IPS-NIHi7 (cell line): ENCODE results near the gene CLEC4M.

Experiments
- DNase-seq: peaks from one replicate; pipeline ENCODE4 v3.0.0; 2012; ENCODE audit warnings: mixed read lengths; ENCODE audit errors: extremely low spot score

The CLEC4M gene, protein sequence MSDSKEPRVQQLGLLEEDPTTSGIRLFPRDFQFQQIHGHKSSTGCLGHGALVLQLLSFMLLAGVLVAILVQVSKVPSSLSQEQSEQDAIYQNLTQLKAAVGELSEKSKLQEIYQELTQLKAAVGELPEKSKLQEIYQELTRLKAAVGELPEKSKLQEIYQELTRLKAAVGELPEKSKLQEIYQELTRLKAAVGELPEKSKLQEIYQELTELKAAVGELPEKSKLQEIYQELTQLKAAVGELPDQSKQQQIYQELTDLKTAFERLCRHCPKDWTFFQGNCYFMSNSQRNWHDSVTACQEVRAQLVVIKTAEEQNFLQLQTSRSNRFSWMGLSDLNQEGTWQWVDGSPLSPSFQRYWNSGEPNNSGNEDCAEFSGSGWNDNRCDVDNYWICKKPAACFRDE

DNA sequence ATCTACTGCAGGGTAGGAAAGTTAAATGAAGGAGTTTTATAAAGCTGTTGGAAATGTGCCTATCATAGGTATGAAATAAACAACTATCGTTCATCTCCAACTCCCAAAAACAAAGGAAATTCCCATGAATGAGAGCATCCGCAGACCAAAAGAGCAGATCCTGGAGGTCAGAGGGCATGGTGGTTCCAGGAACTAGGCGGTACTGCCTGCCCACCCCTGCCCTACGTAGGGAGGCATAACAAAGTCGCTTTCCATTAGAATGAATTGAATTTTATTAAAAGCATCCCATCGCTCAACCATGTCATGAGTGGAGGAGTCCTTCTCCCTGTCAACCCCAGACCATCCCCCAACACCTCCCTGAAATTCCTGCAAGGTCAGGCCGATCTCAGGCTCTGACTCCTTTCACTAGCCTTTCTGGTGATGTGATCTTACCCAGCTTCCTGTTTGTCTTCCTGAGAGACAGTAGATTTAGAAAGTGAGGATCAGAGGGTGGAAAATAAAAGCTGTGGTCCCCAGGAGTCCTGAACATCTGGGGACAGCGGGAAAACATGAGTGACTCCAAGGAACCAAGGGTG is at the start of gene CLEC4M:
Gene CLEC4M, plus strand, starts transcription at position 525 of the 575 bp plus-strand sequence. Its CDS starts 24 bp downstream, at position 549.
- DNase-seq: no peak

DNA sequence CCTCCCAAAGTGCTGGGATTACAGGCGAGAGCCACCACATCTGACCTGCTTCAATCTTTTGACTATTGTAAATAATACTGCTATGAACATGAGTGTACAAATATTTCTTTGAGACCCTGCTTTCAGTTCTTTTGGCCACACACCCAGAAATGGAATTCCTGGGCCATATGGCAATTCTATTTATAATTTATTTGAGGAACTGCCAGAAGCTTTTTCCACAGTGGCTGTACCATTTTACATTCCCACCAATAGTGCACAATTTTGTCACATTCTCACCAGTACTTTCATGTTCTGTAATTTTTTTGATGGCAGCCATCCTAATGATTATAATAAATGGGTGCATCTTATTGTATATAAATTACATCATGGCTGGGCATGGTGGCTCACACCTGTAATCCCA is 47.4 kb upstream of the CLEC4M start:
- no peak for DNase-seq

DNA sequence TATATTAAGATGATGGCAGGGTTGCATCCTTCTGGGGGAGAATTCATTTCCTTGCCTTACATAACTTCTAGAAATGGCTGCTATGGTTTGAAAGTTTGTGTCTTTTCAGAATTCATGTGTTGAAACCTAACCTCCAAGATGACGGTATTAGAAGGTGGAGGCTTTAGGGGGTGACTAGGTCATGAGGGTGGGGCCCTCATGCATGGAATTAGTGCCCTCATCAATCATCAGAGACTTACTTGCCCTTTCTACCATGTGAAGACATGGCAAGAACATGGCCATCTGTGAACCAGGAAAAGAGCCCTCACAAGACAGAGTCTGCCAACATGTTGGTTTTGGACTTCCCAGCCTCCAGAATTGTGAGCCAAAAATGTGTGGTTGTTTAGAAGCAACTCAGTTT is 46.3 kb upstream of the CLEC4M start:
- no peak for DNase-seq

DNA sequence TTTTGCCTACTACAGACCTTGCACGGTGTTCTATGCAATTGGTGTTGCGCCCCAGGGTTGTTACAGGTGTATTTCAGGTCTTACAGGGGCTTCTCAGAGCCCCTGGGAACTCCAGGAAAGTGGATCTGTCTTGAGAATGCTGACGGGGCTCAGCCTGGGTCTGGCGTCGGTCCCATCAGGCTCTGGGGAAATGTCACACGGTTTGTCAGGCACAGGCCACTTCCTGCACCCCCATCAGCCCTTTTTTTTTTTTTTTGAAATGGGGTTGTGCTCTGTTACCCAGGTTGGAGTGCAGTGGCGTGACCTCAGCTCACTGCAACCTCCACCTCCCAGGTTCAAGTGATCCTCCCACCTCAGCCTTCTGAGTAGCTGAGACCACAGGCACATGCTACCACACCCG is 44.4 kb upstream of the CLEC4M start:
- no peak for DNase-seq

DNA sequence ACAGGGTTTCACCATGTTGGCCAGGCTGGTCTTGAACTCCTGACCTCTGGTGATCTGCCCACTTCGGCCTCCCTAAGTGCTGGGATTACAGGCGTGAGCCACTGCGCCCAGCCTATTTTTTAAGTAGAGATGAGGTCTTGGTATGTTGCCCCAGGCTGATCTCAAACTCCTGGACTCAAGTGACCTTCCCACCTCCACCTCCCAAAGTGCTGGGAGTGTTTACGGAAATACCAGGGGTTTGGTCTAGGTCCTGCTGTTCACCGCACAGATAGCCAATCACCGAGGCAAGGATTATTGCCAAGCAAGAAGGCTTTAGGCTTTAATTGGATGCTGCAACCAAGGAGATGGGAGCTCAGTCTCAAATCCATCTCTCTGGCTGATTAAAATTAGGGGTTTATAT is 42.7 kb upstream of the CLEC4M start:
- no peak for DNase-seq

DNA sequence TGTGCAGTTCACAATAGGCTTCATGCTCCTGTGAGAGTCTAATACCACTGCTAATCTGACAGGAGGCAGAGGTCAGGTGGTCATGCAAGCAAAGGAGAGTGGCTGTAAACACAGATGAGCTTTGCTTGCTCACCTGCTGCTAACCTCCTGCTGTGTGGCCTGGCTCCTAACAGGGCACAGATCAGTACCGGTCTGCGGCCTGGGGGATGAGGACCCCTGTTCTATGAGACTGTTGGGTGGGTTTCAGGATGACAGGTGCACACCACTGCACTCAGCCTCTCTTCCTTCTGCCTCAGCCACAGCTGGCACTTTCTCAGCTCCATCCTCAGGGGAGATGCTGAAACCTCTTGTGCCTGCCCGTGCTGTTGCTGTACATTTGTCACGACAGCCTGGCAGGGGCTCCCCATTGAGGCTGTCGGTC is 40.8 kb upstream of the CLEC4M start:
- no peak for DNase-seq

DNA sequence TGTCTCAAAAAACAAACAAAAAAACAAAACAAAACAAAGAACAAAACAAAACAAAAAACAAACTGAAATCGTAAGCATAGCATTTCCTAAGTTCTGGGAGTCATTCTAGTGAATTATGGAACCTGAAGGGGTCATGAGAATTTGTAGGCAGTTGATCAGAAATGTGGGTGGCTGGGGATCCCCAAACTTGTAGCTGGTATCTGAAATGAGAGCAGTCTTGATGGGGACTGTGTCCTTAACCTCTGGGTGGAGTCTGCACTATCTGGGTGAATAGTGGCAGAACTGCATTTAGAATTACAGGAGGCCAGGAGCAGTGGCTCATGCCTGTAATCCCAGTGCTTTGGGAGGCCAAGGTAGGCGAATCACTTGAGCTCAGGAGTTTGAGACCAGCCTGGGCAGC is 37.3 kb upstream of the CLEC4M start:
- no peak for DNase-seq

DNA sequence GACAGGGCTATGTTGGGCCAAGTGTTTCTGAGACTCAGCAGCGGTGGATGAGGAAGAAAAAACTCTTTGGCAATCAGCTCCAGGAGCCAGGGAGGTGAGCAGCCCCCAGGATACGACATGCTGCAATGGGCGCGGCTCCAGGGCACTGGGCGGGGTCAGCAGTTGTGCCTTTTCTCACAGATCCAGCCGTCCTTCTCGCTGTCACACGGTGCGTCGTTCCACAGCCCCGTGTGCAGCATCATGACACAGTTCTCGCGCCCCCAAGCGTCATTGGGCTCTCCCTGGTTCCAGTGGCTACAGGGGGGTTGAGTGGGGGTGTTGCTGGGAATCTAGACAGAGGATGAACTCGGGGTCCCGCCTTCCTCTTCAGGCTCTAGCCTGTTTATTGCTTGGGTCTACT is 33.8 kb upstream of the CLEC4M start:
- peak; percentile 48 for DNase-seq

DNA sequence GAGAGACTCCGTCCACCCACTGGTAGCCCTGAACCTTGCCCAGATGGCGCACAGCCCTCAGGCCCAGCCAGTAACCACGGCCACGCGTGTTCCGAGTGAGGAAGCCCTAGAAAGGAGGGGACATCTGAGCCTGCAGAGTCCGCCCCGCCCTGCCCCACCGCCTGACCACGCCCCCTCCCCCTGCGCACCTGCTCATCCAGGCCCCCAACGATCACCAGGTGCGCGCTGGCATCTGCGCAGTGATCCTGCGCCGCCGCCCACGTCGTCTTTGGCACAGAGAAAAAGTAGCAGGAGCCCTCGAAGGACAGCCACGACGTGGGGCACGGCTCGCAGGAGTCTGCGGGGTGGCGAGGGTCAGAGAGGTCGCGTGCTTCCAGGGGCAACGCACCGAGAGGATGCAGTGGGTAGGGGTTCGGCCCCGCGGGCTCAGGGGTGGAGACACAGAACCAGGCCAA is 33.2 kb upstream of the CLEC4M start:
- DNase-seq: peak; percentile 70

DNA sequence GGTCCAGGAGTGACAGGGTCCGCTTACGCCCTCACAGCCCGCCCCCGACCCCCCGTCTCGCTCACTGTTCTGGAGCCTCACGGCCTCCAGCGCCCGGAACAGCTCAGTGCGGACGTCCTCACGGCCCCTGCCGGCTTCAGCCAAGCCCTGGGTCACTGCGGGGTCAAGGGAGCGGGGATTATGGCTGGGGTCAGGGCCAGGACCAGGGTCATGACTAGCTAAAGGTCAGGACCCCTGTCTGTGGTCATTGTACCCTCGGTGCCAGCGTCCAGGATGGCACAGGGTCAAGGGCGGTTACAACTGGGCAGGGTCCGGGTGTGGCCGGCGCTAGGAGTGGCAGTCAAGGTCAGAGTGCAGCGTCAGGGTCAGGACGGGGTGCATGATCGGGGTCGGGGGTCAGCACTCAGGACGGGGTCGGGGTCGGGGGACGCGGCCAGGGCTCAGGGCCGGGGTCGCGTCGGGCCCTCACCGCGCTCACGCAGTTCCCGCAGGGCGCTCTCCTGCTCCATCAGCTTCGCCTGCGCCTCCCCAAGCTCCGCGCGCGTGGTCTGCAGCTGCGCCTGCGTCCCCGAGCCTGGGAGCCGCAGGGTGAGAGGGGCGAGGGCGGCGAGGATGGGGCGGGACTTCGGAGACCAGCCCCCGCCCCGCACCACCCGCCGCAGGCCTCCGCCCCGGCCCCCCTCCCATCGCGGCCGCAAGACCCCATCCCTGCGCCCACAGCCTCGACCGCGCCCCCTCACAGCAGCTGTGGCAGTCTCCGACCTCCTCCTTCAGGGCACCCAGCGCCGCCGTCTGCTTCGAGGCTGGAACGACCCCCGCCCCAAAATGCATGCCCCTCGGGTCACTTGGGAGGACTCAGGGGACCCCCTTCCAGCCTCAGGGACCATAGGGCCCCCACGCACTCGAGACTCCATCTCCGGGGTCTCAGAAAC is 32.5 kb upstream of the CLEC4M start:
- no peak for DNase-seq

DNA sequence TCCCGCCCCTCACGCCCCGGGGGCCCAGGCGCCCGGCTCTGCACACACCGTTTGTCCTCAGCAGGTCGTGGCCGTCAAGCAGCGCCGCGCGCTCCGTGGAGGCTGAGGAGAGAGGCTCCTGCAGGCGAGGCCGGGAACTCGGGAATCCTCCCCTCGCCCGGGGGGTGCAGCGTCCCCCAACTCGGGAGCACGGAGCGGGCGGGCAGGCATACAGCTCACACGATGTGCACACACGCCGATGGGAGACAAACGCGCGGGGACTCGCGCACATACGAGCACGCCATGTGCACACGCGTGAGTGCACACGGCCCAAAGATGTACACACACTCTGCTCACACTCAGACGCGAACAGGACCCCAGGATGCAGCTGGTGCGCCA is 31.8 kb upstream of the CLEC4M start:
- DNase-seq: no peak

DNA sequence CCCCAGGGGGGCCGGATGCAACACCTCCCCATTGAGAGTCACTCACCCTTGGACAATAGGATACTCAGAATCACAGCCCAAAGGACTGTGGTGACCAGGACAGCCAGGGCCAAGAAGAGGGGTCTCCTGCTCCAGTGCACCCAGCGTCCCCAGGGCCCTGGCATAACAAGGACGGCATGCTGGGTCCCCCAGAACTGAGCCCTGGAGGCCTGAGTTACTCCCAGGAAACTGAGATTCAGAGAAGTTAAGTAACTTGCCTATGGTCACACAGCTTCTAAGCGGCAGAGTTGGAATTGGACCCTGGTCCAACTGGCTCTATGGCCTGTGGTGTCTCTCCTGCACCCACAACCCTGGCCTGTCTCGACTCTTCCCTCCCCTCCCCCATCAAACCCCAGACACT is 31.4 kb upstream of the CLEC4M start:
- DNase-seq: no peak

DNA sequence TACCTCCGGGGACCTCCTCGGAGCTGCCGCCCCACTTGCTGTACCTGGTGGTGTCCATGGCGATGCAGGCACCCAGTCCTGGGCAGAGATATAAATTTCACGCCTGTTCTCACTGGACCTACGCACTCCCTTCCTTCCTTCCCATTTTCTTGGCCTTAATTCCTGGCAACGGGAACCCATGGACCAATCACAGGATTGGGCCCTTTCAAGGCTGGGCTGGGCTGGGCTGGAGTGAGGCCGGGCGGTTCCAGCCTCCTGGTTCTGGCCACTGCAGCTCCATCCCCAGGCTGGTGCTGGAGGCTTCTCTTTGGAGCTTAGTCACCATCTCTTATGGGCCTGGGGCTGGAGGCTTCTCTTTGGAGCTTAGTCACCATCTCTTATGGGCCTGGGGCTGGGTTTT is 31.0 kb upstream of the CLEC4M start, which contains the start of gene CLEC4G:
Gene CLEC4G, minus strand, starts transcription at position 66 of the 400 bp plus-strand sequence. Its CDS starts 8 bp downstream, at position 58.
- no peak for DNase-seq

DNA sequence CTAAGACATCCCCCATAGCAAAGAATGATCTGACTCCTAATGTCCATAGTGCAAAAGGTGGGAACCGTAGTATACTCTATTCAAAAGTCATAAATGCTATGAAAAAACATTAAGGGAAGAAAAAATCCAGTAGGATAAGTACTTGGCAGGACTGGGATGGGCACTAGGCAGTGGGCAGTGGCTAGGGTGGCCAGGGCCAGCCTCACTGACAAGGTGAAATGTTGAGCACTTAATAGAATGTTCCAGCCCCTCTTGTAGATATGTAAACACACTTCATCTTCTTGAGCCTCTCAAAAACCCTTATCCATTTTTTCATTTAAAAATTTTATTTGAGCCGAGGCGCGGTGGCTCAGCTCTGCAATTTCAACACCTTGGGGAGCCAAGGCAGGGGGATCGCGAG is 29.7 kb upstream of the CLEC4M start:
- DNase-seq: no peak

DNA sequence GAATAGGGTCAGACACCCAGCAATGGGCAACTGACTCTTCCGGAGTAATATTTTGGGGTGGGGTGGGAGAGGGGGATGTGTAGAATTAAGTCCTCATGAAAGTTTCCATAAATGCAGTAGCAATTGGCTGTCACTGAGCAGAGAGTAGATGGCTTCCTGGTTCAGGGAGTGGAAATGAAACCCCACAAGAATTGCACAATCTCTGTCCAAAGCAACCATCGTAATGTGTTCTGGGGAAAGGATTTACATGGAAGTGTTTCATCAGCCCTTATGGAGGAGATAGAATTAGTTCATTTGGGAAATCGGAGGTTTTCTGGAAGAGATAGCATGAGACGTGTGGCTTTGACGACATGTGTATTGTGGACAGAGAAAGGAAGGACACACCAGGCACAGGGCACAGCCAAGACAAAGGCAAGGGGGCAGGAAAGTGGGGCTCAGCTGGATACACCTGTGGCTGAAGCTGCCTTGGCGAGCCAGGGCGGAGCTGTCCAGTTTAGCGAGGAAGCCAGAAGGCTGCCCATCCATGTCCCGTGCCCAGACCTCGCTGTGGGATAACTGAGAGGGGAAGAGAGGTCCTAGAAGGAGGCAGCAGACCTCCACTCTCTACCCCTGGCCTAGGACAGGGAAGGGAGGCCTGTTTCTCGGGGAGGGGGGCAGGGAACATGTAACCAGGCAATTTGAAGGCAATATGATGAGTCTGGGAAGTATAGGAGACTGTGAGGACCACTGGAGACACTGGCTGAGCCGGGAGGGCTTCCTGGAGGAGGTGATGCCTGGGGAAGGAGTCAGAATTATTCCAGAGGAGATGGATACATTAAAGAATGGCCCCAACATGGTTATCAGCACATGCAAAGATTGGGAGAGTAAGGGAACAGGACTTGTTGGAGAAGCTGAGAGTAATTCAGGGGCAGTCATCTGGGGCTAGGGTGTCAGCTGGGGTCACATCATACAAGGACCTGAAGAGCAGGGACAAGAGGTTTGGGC is 28.5 kb upstream of the CLEC4M start:
- DNase-seq: no peak

DNA sequence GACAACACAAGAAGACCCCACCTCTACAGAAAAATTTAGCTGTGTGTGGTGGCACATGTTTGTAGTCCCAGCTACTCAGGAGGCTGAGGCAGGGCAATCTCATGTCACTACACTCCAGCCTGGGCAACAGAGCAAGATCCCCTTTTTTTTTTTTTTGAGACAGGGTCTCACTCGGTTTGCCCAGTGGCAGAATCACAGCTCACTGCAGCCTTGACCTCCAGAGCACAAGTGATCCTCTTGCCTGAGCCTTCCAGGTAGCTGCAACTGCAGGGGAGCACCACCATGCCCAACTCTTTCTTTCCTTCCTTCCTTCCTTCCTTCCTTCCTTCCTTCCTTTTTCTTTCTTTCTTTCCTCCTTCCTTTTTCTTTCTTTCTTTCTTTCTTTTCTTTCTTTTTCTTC is 26.9 kb upstream of the CLEC4M start:
- no peak for DNase-seq

DNA sequence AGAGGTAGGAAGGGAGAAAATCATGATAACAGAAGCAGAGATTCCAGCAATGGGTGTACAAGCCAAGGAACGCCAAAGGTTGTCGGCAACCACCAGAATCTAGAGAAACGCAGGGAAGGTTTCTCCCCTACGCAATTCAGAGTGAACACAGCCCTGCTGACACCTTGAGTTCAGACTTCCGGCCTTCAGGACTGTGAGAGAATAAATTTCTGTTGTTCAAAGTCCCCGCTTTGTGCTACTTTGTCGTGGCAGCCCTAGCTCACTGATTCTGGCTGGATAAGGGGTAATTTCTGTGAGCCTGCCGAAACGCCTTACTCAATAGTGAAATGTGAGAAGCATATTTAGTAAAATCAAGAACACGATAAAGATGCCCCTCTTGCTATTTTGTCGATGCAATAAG is 25.8 kb upstream of the CLEC4M start:
- no peak for DNase-seq

DNA sequence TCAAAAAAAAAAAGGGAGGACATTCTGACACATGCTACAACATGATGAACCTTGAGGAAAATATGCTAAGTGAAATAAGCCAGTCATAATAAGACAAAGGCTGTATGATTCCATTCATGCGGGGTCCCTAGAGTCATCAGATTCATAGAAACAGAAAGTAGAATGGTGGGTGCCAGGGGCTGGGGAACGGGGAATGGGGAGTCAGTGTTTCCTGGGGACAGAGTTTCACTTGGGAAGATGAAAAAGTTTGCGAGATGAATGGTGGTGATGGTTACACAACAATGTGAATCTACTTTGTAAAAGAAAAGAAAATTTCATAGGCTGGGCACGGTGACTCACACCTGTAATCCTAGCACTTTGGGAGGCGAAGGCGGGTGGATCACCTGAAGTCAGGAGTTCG is 25.0 kb upstream of the CLEC4M start:
- no peak for DNase-seq

DNA sequence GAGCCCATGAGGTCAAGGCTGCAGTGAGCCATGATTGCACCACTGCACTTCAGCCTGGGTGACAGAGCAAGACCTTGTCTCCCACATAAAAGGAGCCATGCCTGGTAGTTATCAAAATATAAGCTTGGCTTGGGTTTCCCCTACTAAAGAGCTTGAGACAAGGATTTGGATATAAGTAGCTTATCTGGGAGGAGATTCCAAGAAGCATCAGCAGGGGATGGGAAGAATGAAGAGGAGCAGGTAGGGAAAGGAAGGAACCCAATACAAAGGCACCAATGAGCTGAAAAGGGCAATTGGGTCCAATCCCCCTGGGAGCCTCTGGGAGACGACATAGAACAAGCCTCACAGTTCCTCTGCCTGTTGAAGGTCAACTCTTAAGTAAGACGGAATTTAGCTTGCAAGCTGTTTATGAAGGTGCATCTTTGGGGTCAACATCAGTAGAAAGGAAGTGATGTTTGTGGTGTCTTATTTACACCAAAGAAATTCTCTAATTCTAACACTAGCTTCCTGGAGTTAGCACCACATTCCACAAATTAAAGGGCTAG is 23.8 kb upstream of the CLEC4M start:
- no peak for DNase-seq

DNA sequence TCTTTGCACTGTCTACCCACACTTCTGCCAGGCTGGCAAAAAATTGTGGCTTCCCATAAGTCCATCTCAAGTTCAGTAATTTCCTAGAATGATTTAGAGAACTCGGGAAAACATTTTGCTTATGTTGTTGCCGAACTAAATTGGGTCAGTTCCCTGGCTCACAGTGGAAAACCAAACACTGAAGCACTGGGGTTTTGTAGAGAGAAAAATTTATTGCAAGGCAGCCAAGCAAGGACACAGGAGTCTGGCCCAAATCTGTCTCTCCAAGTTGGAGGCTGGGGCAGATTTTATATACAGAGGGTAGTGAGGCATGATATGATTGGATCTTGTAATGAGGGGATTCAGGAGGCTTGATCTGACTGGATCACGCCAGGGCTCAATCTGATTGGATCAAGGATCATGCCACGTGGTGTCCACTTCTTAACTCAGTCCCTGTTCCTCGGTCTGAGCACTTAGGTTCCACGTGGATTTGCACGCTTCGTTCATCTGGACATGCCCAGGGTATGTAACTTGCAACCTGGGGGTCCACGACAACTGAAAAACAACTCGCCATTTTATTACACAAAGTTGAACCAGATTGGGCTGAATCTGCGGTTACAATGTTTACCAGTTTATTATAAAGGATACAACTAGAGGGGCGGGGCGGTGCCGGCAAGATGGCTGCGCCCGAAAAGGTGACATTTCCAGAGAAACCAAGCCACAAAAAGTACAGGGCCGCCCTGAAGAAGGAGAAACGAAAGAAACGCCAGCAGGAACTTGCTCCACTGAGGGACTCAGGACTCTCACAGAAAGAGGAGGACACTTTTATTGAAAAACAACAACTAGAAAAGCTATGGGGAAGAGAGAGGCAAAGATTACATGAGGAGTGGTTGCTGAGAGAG is 23.0 kb upstream of the CLEC4M start:
- no peak for DNase-seq
